IPS-20b (cell line): Measurements from ENCODE around the gene SF1.

Source experiments
- H3K27ac ChIP-seq: one replicate; pipeline ENCODE4 v1.5.1; 2013; ENCODE audit warnings: low read length
- H3K27me3 ChIP-seq: 2 replicates; pipeline ENCODE4 v1.6.1; 2013; ENCODE audit warnings: mild to moderate bottlenecking, low read length, inconsistent platforms; ENCODE audit not compliant: insufficient read depth
- H3K36me3 ChIP-seq: 2 replicates; pipeline ENCODE4 v1.6.1; 2013; ENCODE audit warnings: low read depth, mild to moderate bottlenecking, inconsistent platforms, low read length, moderate library complexity; ENCODE audit not compliant: insufficient read depth
- H3K4me1 ChIP-seq: 2 replicates; pipeline ENCODE4 v1.6.1; 2013; ENCODE audit warnings: mild to moderate bottlenecking, control low read depth, inconsistent platforms, low read length, moderate library complexity; ENCODE audit not compliant: insufficient read depth
- H3K4me3 ChIP-seq: 2 replicates; pipeline ENCODE4 v1.5.1; 2013; ENCODE audit warnings: mild to moderate bottlenecking, low read length, inconsistent platforms
- H3K9ac ChIP-seq: 2 replicates; pipeline ENCODE4 v1.6.1; 2013; ENCODE audit warnings: low read depth, mild to moderate bottlenecking, inconsistent platforms, low read length, moderate library complexity
- H3K9me3 ChIP-seq: 2 replicates; pipeline ENCODE4 v1.6.1; 2013; ENCODE audit warnings: mild to moderate bottlenecking, low read depth, low read length, inconsistent platforms; ENCODE audit not compliant: insufficient read depth

SF1 gene

GRCh38 chr11:64799623-64800302 lies 21.4 kb upstream of the SF1 start:
- no peak overlapping the region for H3K4me3 ChIP-seq
- H3K9ac ChIP-seq = no peak overlapping the region

GRCh38 chr11:64799256-64799622 lies 20.9 kb upstream of the SF1 start:
- Histone ChIP-seq H3K27ac (no peak overlapping the region), H3K4me3 (no peak overlapping the region), H3K9ac (no peak overlapping the region), H3K9me3 (no peaks in the 10 kb centered on the region), H3K36me3 (no peaks in the 10 kb centered on the region), H3K27me3 (no peaks in the 10 kb centered on the region), H3K4me1 (peaks cover 3% of the 10 kb centered on the region; the same call in 1 of the 2 replicates)

More at GRCh38 chr11:64799623-64800302, 21.4 kb upstream of the SF1 start:
- H3K36me3 ChIP-seq = no peaks in the 10 kb centered on the region
- H3K4me1 ChIP-seq = peaks cover 4% of the 10 kb centered on the region; the same call in 1 of the 2 replicates
- H3K27ac ChIP-seq = no peak overlapping the region
- H3K27me3 ChIP-seq = no peaks in the 10 kb centered on the region
- H3K9me3 ChIP-seq = no peaks in the 10 kb centered on the region

- Histone ChIP-seq H3K27ac (no peak overlapping the region), H3K27me3 (no peaks in the 10 kb centered on the region), H3K9me3 (no peaks in the 10 kb centered on the region), H3K36me3 (no peaks in the 10 kb centered on the region), H3K4me3 (no peak overlapping the region), H3K9ac (no peak overlapping the region), H3K4me1 (no peaks in the 10 kb centered on the region)
These were observed 18.6 kb upstream of the SF1 start for GRCh38 chr11:64796757-64797541.

DNA sequence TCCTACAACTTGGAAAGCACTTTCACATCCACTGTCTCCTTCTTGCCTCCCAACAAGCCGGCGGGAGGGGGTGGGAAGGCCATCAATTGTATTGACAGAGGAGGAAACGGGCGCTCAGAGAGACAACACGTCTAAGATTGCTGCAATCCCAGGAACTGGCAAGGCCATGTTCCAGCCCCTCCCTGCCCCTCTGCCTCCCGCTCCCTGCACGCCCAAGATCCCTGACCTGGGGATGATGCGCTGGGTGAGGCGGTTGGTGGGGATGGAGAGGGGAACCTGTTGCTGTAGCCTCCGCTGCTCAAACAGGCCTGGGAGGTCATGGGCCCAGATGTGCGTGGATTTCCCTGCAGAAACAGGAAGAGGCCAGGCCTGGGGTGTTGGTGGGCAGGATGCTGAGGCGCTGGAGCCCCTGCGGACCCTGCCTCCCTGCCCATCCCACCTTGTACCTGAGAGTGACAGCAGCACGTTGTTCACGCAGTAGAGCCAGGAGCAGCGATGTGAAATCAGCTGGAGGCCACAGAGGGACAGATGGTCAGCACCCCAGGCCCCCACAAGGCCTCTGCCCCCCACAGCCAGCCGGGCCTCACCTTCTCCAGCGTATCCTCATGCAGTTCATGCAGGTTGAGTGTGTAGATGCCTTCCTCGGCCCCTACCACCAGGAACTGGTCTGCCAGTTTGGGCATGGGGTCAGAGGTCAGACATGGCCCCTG lies 17.9 kb upstream of the SF1 start:
- Histone ChIP-seq H3K36me3 (no peaks in the 10 kb centered on the region), H3K9me3 (no peaks in the 10 kb centered on the region), H3K4me1 (no peaks in the 10 kb centered on the region), H3K27me3 (no peaks in the 10 kb centered on the region), H3K27ac (no peak overlapping the region), H3K9ac (no peak overlapping the region), H3K4me3 (no peak overlapping the region)

DNA sequence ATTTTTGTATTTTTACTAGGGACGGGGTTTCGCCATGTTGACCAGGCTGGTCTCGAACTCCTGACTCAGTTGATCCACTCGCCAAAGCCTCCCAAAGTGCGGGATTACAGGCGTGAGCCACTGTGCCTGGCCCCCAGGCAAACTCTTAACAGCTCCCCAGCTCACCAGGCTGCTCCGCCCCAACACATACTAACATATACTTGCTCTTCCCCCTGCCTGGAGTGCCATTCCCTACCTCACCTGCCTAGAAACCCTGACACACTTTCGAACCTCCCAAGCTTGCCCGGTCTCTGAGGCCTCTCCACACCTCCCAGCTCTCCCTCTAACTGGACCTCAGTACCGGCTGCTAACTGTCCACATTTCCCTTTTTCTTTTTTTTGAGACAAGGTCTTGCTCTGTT lies 16.2 kb upstream of the SF1 start:
- no peak overlapping the region for H3K27ac ChIP-seq
- no peaks in the 10 kb centered on the region for H3K36me3 ChIP-seq
- no peak overlapping the region for H3K9ac ChIP-seq
- no peaks in the 10 kb centered on the region for H3K4me1 ChIP-seq
- H3K9me3 ChIP-seq = no peaks in the 10 kb centered on the region
- H3K4me3 ChIP-seq = no peak overlapping the region
- H3K27me3 ChIP-seq = no peaks in the 10 kb centered on the region

DNA sequence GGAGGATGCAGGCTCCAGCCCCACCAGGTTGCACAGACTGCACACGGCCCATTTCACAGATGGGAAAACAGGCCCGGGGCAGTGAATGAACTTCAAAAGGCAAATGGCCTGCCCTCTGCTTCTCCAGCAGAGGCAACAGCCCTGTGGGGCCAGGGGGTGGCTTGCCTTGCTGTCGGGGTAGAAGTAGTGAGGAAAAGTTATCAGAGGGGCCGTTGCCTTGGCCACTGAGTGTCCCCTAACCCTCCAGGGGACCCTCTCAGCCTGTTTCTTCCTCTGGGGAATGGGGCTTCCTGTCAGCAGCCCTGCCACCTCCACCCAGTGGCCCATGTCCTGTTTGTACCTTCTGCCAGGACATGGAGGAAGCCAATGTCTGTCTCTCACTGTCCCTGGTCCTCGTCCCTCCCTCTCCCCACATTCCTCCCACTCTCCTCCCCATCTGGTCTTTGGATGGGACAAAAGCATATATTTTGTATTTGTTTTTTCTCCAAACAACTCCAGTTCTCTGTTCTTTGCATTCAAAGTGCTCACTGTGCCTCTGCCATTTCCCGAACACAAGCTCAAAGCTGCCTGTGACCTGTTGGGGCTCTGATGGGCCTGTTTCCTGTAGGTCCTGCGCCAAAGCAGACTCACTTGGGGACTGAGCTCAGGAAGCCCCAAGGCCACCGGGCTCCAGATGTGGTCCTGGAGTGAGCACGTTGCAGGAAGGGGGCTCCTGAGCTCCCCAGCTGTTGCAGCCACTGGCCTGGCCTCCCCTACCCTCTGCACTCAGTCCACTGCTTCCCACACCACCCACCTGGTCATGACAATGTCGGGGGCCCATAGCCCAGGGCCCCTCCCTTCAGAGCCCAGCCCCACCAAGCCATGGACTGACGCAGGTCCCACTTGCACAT lies 15.2 kb upstream of the SF1 start:
- Histone ChIP-seq H3K27me3 (no peaks in the 10 kb centered on the region), H3K4me1 (no peaks in the 10 kb centered on the region), H3K4me3 (no peak overlapping the region), H3K36me3 (no peaks in the 10 kb centered on the region), H3K9me3 (no peaks in the 10 kb centered on the region), H3K9ac (no peak overlapping the region), H3K27ac (no peak overlapping the region)

DNA sequence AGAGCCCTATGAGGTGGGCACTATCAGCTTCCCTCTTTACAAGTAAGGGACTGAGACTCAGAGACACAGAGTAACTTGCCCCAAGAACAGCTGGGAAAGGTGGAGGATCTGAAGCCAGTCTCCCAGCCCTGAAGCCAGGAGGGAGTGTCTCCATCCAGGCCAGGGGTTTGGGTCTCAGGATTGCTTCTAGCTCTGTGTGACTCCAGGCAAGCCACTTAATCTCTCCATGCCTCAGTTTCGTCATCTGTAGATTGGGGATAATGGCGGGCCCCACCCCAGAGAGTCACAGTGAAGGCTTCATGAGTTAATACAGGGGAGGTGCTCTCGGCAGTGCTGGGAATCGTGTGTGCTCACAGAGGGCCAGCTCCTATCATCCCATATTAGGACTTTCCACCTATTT lies 14.1 kb upstream of the SF1 start:
- Histone ChIP-seq H3K4me3 (no peak overlapping the region), H3K9me3 (no peaks in the 10 kb centered on the region), H3K4me1 (no peaks in the 10 kb centered on the region), H3K27me3 (no peaks in the 10 kb centered on the region), H3K27ac (no peak overlapping the region), H3K9ac (no peak overlapping the region), H3K36me3 (no peaks in the 10 kb centered on the region)

- Histone ChIP-seq H3K9ac (no peak overlapping the region), H3K9me3 (no peaks in the 10 kb centered on the region), H3K27ac (no peak overlapping the region), H3K27me3 (no peaks in the 10 kb centered on the region), H3K36me3 (no peaks in the 10 kb centered on the region), H3K4me3 (no peak overlapping the region), H3K4me1 (no peaks in the 10 kb centered on the region)
These were observed 13.5 kb upstream of the SF1 start for GRCh38 chr11:64791781-64792291.

GRCh38 chr11:64790205-64791095 lies 12.1 kb upstream of the SF1 start:
- no peak overlapping the region for H3K9ac ChIP-seq

GRCh38 chr11:64789331-64790204 lies 11.2 kb upstream of the SF1 start:
- H3K9me3 ChIP-seq = no peaks in the 10 kb centered on the region
- H3K36me3 ChIP-seq = no peaks in the 10 kb centered on the region
- H3K9ac ChIP-seq = no peak overlapping the region
- no peak overlapping the region for H3K27ac ChIP-seq
- H3K27me3 ChIP-seq = no peaks in the 10 kb centered on the region
- H3K4me3 ChIP-seq = no peak overlapping the region
- H3K4me1 ChIP-seq = no peaks in the 10 kb centered on the region

More at GRCh38 chr11:64790205-64791095, 12.1 kb upstream of the SF1 start:
- Histone ChIP-seq H3K4me3 (no peak overlapping the region), H3K36me3 (no peaks in the 10 kb centered on the region), H3K4me1 (no peaks in the 10 kb centered on the region), H3K27me3 (no peaks in the 10 kb centered on the region), H3K9me3 (no peaks in the 10 kb centered on the region), H3K27ac (no peak overlapping the region)
